Stimulated activated naive CD8-positive, alpha-beta T cell treated with anti-CD3 and anti-CD28 coated beads, Interleukin-15, Interleukin-2, amounts not matched to agents 100 ng/mL and 50 ng/mL, for 24 hours (primary cell): Measurements from ENCODE around the gene SMO.
A peak's percentile ranks its signal among the peaks of the same experiment; 100 is the strongest.
"Not testable (repeated sequence)": the region's sequence is repeated elsewhere in the genome, so short reads cannot be mapped to it uniquely, and the experiment has no call there.

Experiments used
- H3K27ac Mint-ChIP-seq: one replicate; pipeline ENCODE4 v1.8.0; 2021; ENCODE audit warnings: mild to moderate bottlenecking, mixed read lengths
- H3K27me3 Mint-ChIP-seq: one replicate; pipeline ENCODE4 v1.8.0; 2021; ENCODE audit warnings: mixed read lengths
- H3K36me3 Mint-ChIP-seq: one replicate; pipeline ENCODE4 v1.8.0; 2021; ENCODE audit warnings: low read depth, mixed read lengths
- H3K4me1 Mint-ChIP-seq: one replicate; pipeline ENCODE4 v1.8.0; 2021; ENCODE audit warnings: low read depth, mixed read lengths
- H3K4me3 Mint-ChIP-seq: one replicate; pipeline ENCODE4 v1.8.0; 2021; ENCODE audit warnings: mild to moderate bottlenecking, mixed read lengths
- H3K9me3 Mint-ChIP-seq: one replicate; pipeline ENCODE4 v1.8.0; 2021; ENCODE audit warnings: mixed read lengths

The SMO gene

DNA sequence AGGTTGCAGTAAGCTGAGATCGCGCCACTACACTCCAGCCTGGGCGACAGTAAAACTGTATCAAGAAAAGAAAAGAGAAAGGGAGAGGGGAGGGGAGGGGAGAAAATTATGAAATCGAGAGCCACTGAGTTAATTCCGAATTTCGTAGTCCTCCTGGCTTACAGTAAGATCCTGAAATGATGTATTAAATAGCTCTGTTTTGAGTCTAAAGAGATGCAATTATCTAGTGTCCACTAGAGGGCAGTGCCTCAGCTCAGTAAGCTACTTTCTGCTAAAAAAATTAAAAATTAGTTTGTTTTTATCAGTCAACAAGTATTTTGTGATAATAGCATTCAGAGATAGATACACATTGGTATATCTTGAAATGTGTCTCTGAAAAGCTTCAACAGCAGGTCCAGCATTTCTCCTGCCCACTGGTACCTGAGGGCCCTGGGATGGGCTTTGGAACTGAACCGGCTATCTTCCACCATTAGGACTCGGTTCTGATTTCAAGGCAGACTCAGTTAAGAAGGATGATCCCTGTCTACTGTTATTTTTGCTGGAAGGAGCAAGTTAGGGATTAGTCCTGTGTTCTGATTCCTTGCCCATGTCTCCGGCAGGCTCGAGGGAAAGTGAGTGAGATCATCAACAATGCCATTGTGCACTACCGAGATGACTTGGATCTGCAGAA, 24.4 kb upstream of the SMO start:
- peaks cover 23% of the 10 kb centered on the region for H3K4me1 Mint-ChIP-seq
- no peak overlapping the region for H3K27ac Mint-ChIP-seq
- H3K9me3 Mint-ChIP-seq, result no peaks in the 10 kb centered on the region
- H3K36me3 Mint-ChIP-seq, result peaks cover 9% of the 10 kb centered on the region
- no peak overlapping the region for H3K4me3 Mint-ChIP-seq
- no peaks in the 10 kb centered on the region for H3K27me3 Mint-ChIP-seq

DNA sequence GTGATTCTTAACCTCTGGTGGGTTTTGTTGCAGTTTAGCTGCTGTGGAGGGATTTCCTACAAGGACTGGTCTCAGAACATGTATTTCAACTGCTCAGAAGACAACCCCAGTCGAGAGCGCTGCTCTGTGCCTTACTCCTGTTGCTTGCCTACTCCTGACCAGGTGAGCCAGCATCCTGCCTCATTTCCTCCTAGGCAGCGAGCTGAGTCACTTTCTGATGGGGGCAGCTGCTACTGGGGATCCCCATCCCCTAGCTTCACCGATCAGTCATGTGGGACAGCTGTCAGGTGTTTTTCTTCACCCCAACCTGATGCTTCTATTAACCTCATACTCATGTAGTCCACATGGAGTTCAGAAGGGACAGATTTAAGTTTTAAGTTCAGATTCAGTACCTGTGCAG, 21.7 kb upstream of the SMO start:
- no peaks in the 10 kb centered on the region for H3K9me3 Mint-ChIP-seq
- peaks cover 33% of the 10 kb centered on the region for H3K4me1 Mint-ChIP-seq
- no peak overlapping the region for H3K27ac Mint-ChIP-seq
- peaks cover 9% of the 10 kb centered on the region for H3K36me3 Mint-ChIP-seq
- H3K27me3 Mint-ChIP-seq, result peaks cover 3% of the 10 kb centered on the region
- no peak overlapping the region for H3K4me3 Mint-ChIP-seq

GRCh38 chr7:129167817-129168216, 20.6 kb upstream of the SMO start:
- Mint-ChIP-seq H3K36me3 (peaks cover 9% of the 10 kb centered on the region), H3K27me3 (peaks cover 3% of the 10 kb centered on the region), H3K27ac (no peak overlapping the region), H3K4me3 (no peak overlapping the region), H3K4me1 (peaks cover 33% of the 10 kb centered on the region), H3K9me3 (no peaks in the 10 kb centered on the region)

DNA sequence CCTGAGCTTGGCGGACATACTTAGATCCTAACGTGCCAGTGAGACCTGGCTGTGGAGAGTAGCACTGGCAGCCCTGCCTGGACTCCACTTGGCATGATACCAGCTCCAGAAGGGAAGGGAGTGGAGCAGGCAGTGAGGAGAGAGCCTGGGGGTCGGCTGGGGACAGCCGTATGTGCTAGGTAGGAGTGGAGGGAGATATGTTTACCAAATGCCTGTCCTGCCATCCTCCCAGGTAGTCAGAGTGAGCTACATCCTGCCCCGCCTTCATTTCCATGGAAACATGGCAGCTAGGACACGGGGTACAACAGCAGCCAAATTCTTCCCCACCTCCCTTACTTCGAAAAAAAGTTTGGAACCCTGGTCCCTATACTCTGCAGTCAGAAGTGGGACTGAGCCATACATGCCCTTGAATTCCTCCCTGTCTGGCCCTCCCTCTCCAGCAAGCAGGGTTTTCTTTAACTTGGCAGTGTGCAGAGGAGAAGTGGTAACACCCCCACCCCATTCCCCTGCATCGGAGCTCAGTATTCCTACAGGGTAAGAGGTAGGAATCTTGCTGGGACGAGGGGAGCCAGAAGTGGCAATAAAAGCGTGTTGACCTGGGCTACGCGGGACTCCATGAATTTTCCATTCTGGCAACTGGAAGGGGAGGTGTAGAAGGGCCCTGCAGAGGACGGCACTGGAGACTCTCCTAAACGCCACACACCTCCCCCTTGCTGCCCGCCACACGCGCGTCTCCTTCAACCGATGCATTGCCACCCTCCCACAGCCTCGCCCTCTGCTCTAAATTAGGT, 20.0 kb upstream of the SMO start:
- Mint-ChIP-seq H3K27ac (peak overlapping the region; percentile 49), H3K4me1 (peaks cover 31% of the 10 kb centered on the region), H3K9me3 (no peaks in the 10 kb centered on the region), H3K27me3 (peaks cover 3% of the 10 kb centered on the region), H3K36me3 (peaks cover 9% of the 10 kb centered on the region), H3K4me3 (peak overlapping the region; percentile 47)

DNA sequence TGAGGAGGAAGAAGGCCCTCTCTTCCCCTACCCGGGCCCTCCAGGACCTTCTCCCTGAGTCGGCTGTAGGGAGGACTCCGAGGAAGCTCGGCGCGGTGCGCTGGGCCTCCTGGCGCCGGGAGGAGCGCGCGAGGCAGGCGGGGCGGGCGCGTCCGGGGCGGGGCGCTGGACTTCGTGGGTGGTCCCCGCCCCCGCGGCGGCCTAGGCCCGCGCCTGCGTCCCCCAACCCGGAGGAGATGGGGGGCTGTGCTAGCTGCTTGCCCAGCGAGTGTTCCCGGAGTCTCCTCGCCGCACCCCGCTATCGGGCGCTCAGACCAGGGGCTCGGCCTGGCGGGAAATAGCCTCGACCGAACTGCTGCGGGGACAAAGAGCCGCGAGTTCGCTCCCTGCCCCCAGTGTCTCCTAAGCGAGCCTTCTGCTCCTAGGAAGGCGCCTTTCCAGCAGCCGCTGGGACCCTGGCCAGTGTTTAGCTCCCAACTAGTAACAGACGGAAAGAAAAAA, 19.2 kb upstream of the SMO start:
- Mint-ChIP-seq H3K9me3 (no peaks in the 10 kb centered on the region), H3K4me1 (peaks cover 30% of the 10 kb centered on the region), H3K4me3 (peak overlapping the region; percentile 73), H3K27ac (peak overlapping the region; percentile 82), H3K27me3 (peaks cover 3% of the 10 kb centered on the region), H3K36me3 (peaks cover 9% of the 10 kb centered on the region)

DNA sequence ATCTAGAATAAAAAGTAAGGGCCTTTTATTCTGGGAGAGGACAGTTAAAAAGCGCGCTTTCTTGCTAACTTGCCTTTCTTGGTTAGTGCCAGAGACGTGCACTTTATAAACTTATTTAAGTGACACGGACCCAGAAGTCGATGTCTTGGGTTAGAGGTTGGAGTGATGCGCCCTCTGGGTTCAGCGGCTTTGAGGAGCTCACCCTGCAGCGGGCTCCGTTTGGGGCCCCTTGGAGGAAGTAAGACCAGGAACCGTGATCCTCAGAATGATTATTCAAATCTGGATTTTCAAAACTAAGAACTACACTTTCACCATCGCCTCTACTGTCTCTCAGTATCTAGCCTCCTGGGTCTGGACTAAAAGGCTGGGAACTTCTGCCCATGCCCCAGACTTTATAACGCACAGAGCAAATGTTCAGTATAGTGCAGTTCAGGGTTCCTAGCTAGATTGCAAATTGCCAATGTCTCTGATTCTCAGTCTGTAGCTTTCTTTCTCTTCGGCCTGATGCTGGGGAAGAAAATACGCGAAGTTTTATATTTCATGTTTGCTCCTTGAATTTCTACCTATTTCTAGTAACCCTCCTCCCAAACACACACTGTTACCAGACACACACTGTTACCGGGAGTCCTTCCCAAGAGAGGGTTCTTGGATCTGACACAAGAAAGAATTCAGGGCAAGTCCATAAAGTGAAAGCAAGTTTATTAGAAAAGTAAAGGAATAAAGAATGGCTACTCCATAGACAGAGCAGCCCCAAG, 18.6 kb upstream of the SMO start:
- Mint-ChIP-seq H3K27me3 (peaks cover 3% of the 10 kb centered on the region), H3K27ac (peak overlapping the region; percentile 82), H3K9me3 (no peaks in the 10 kb centered on the region), H3K4me3 (peak overlapping the region; percentile 73), H3K4me1 (peaks cover 30% of the 10 kb centered on the region), H3K36me3 (peaks cover 9% of the 10 kb centered on the region)

DNA sequence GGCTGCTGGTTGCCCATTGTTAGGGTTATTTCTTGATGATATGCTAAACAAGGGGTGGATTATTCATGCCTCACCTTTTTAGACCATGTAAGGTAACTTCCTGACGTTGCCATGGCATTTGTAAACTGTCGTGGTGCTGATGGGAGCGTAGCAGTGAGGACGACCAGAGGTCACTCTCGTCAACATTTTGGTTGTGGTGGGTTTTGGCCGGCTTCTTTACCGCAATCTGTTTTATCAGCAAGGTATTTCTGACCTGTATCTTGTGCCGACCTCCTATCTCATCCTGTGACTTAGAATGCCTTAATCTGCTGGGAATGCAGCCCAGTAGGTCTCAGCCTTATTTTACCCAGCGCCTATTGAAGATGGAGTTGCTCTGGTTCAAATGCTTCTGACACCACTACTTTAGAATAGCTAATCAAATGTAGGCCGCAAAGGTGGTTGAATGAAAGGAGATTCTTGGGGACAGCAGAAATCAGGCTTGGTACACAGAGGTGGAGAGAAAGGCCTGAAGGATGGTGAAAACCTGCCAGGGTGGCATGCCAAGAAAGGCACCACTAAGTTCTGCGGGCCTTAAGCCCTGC, 17.9 kb upstream of the SMO start:
- H3K4me3 Mint-ChIP-seq, result no peak overlapping the region
- peaks cover 30% of the 10 kb centered on the region for H3K4me1 Mint-ChIP-seq
- no peaks in the 10 kb centered on the region for H3K9me3 Mint-ChIP-seq
- no peak overlapping the region for H3K27ac Mint-ChIP-seq
- peaks cover 3% of the 10 kb centered on the region for H3K27me3 Mint-ChIP-seq
- peaks cover 4% of the 10 kb centered on the region for H3K36me3 Mint-ChIP-seq

DNA sequence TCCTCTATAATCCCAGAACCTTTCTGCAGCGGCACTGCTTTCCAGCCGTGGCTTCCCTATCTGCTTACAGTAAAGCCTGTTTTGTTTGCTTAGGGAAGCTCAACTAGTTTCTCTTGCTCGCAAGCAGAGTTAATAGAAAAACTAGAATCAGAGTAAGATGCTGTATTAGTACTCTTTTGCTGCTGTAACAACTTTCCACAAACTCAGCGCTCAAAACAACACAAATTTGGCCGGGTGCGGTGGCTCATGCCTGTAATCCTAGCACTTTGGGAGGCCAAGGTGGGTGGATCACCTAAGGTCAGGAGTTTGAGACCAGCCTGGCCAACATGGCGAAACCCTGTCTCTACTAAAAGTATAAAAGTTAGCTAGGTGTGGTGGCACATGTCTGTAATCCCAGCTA, 14.6 kb upstream of the SMO start:
- H3K4me1 Mint-ChIP-seq, result peaks cover 16% of the 10 kb centered on the region
- H3K9me3 Mint-ChIP-seq, H3K27ac Mint-ChIP-seq, H3K36me3 Mint-ChIP-seq, H3K27me3 Mint-ChIP-seq, H3K4me3 Mint-ChIP-seq: not testable (repeated sequence)

GRCh38 chr7:129176916-129177710, 11.3 kb upstream of the SMO start:
- H3K36me3 Mint-ChIP-seq, result no peaks in the 10 kb centered on the region
- H3K9me3 Mint-ChIP-seq, result no peaks in the 10 kb centered on the region
- no peak overlapping the region for H3K4me3 Mint-ChIP-seq
- no peak overlapping the region for H3K27ac Mint-ChIP-seq
- no peaks in the 10 kb centered on the region for H3K4me1 Mint-ChIP-seq
- peaks cover 4% of the 10 kb centered on the region for H3K27me3 Mint-ChIP-seq

GRCh38 chr7:129184981-129185670, 3.3 kb upstream of the SMO start:
- Mint-ChIP-seq H3K36me3 (no peaks in the 10 kb centered on the region), H3K27me3 (peaks cover 29% of the 10 kb centered on the region), H3K27ac (no peak overlapping the region), H3K9me3 (no peaks in the 10 kb centered on the region), H3K4me3 (no peak overlapping the region), H3K4me1 (peaks cover 6% of the 10 kb centered on the region)

GRCh38 chr7:129186749-129187260, 1.6 kb upstream of the SMO start:
- Mint-ChIP-seq H3K27me3 (peaks cover 43% of the 10 kb centered on the region), H3K4me3 (no peak overlapping the region), H3K9me3 (no peaks in the 10 kb centered on the region), H3K4me1 (peaks cover 6% of the 10 kb centered on the region), H3K27ac (no peak overlapping the region), H3K36me3 (no peaks in the 10 kb centered on the region)

- no peaks in the 10 kb centered on the region for H3K36me3 Mint-ChIP-seq
- H3K27me3 Mint-ChIP-seq, result peaks cover 52% of the 10 kb centered on the region
- H3K27ac Mint-ChIP-seq, result no peak overlapping the region
- peak overlapping the region; percentile 19 for H3K4me3 Mint-ChIP-seq
- H3K4me1 Mint-ChIP-seq, result peaks cover 6% of the 10 kb centered on the region
- H3K9me3 Mint-ChIP-seq, result no peaks in the 10 kb centered on the region
These were observed 607 bp upstream of the SMO start for GRCh38 chr7:129187681-129188371.
